Gastroesophageal sphincter (tissue), 4 donors: ENCODE data around the gene MTHFD2. TPM values are rescaled to one million over a fixed set of nuclear protein-coding genes. Genes with fewer than 3 reads are reported as not detected.
A peak's percentile ranks its signal among the peaks of the same experiment; 100 is the strongest.

ENCODE experiments used
- ATAC-seq: fragments of 150-250 bp; one replicate; pipeline ENCODE4 v1.9.1; 2016; ENCODE audit warnings: mild to moderate bottlenecking, moderate library complexity
- H3K27ac ChIP-seq, 4 donors: fragments of 200-600 bp; sonication (generic) in 3 of 4; 1 replicate in 3 of 4; 2 replicates in 1 of 4; pipeline ENCODE4 v1.5.1; 2016 to 2019
- H3K27me3 ChIP-seq: fragments of 200-600 bp; sonication (generic); one replicate; pipeline ENCODE4 v1.5.1; 2019
- H3K36me3 ChIP-seq, 2 donors: fragments of 200-600 bp; sonication (generic); one replicate each; pipeline ENCODE4 v1.5.1; 2019; ENCODE audit warnings: control low read depth in 1 of 2
- H3K4me1 ChIP-seq, 3 donors: fragments of 200-600 bp; sonication (generic); 1 replicate in 2 of 3; 2 replicates in 1 of 3; pipeline ENCODE4 v1.5.1; 2016 to 2019; ENCODE audit warnings: control low read depth in 2 of 3
- H3K4me3 ChIP-seq, 2 donors: fragments of 200-600 bp; sonication (generic); one replicate each; pipeline ENCODE4 v1.5.1; 2019; ENCODE audit warnings: mild to moderate bottlenecking in 1 of 2, moderate library complexity in 1 of 2
- H3K9me3 ChIP-seq, 3 donors: fragments of 200-600 bp; sonication (generic); one replicate each; pipeline ENCODE4 v1.5.1; 2017 to 2019; ENCODE audit warnings: control low read depth in 2 of 3
- CTCF ChIP-seq, 4 experiments: fragments of 200-600 bp in 2 of 4; fragments of 450-650 bp in 2 of 4; sonication (generic) in 1 of 4; IDR thresholded peaks; one replicate each; pipeline ENCODE4 v1.5.1; 2017 to 2019; ENCODE audit warnings: antibody characterized with exemption in 4 of 4, mild to moderate bottlenecking in 2 of 4, moderate library complexity in 2 of 4
- EP300 ChIP-seq: sonication (generic); formaldehyde crosslinking; IDR thresholded peaks from one replicate; pipeline ENCODE4 v1.6.1; 2017; ENCODE audit warnings: antibody characterized with exemption, mild to moderate bottlenecking
- POLR2A ChIP-seq, 2 donors: fragments of 450-650 bp; IDR thresholded peaks; one replicate each; pipeline ENCODE4 v1.6.1; 2017; ENCODE audit warnings: antibody characterized with exemption in 2 of 2, mild to moderate bottlenecking in 2 of 2, moderate library complexity in 1 of 2
- POLR2AphosphoS5 ChIP-seq: sonication (generic); formaldehyde crosslinking; IDR thresholded peaks from one replicate; pipeline ENCODE4 v1.6.1; 2017; ENCODE audit warnings: antibody characterized with exemption
- WGBS, 2 donors: methylation state at CpG; one replicate each; pipeline ENCODE4 v1.1.5; 2018; ENCODE audit warnings: low coverage in 1 of 2; 5-methylcytosine and 5-hydroxymethylcytosine counted together
- total RNA-seq, 4 donors: library from RNA; depleted of rRNA; stranded (reverse); fragments of >200 nt; gene quantifications; one replicate each; pipeline ENCODE4 v1.1.0, GENCODE V29; 2016

The MTHFD2 gene
- total RNA-seq, 4 donors from 2014 or later: 20.9 to 110 (median 34.5) TPM

GRCh38 chr2:74250189-74250631 is 51.8 kb downstream of the MTHFD2 start:
- 19 to 75% methylated on average over 1 to 6 of the region's 10 CpGs for WGBS, 2 donors
- no peak overlapping the region for H3K27ac ChIP-seq
- no peaks in the 10 kb centered on the region for H3K27me3 ChIP-seq
- TF ChIP-seq EP300: no peak
- TF ChIP-seq POLR2A (IDR thresholded peaks at IDR 0.05): no peak
- TF ChIP-seq CTCF (IDR thresholded peaks at IDR 0.05): peak in 3 of 4 experiments; percentile 56 to 72 (median 63)
- no peaks in the 10 kb centered on the region for H3K4me1 ChIP-seq
- no peak overlapping the region for H3K4me3 ChIP-seq
- peaks cover 0 to 26% of the 10 kb centered on the region in 2 donors for H3K36me3 ChIP-seq
- H3K9me3 ChIP-seq: no peaks in the 10 kb centered on the region
- ATAC-seq: no peak

- Histone ChIP-seq H3K27me3 (no peaks in the 10 kb centered on the region), H3K4me3 (no peak overlapping the region), H3K4me1 (no peaks in the 10 kb centered on the region), H3K9me3 (no peaks in the 10 kb centered on the region), H3K27ac (no peak overlapping the region), H3K36me3 (peaks cover 0 to 33% of the 10 kb centered on the region in 2 donors)
- TF ChIP-seq CTCF (IDR thresholded peaks at IDR 0.05) (no peak), POLR2A (IDR thresholded peaks at IDR 0.05) (no peak), POLR2AphosphoS5 (no peak), EP300 (no peak)
- ATAC-seq: no peak
- WGBS, 2 donors: 83% methylated on average over 6 of the region's 10 CpGs; no CpG with 5 or more reads in 1 of the 2 donors
Observed at GRCh38 chr2:74252036-74252435, 53.6 kb downstream of the MTHFD2 start.

GRCh38 chr2:74252862-74253261 is 54.4 kb downstream of the MTHFD2 start:
- no peaks in the 10 kb centered on the region for H3K4me1 ChIP-seq
- TF ChIP-seq POLR2AphosphoS5: no peak
- no peak overlapping the region for H3K27ac ChIP-seq
- no peaks in the 10 kb centered on the region for H3K27me3 ChIP-seq
- H3K4me3 ChIP-seq: no peak overlapping the region
- H3K9me3 ChIP-seq: no peaks in the 10 kb centered on the region
- WGBS, 2 donors: 65 to 90% methylated on average over 6 to 8 of the region's 9 CpGs
- peaks cover 0 to 35% of the 10 kb centered on the region in 2 donors for H3K36me3 ChIP-seq
- ATAC-seq: no peak

- ATAC-seq: no peak
Observed at GRCh38 chr2:74253306-74253970, 55.0 kb downstream of the MTHFD2 start.

GRCh38 chr2:74253971-74254310 is 55.5 kb downstream of the MTHFD2 start:
- peaks cover 0 to 45% of the 10 kb centered on the region in 2 donors for H3K36me3 ChIP-seq
- H3K4me1 ChIP-seq: no peaks in the 10 kb centered on the region
- H3K9me3 ChIP-seq: no peaks in the 10 kb centered on the region
- WGBS, 2 donors: 72 to 89% methylated on average over 4 of the region's 4 CpGs
- no peak overlapping the region for H3K4me3 ChIP-seq
- no peak overlapping the region for H3K27ac ChIP-seq
- ATAC-seq: no peak
- no peak for TF ChIP-seq EP300
- TF ChIP-seq POLR2A (IDR thresholded peaks at IDR 0.05): no peak
- TF ChIP-seq CTCF (IDR thresholded peaks at IDR 0.05): no peak
- no peak for TF ChIP-seq POLR2AphosphoS5
- H3K27me3 ChIP-seq: no peaks in the 10 kb centered on the region

More at GRCh38 chr2:74253306-74253970, 55.0 kb downstream of the MTHFD2 start:
- Histone ChIP-seq H3K27me3 (no peaks in the 10 kb centered on the region), H3K27ac (no peak overlapping the region), H3K4me3 (no peak overlapping the region), H3K36me3 (peaks cover 0 to 40% of the 10 kb centered on the region in 2 donors), H3K9me3 (no peaks in the 10 kb centered on the region), H3K4me1 (no peaks in the 10 kb centered on the region)
- 64 to 75% methylated on average over 4 to 7 of the region's 7 CpGs for WGBS, 2 donors
- TF ChIP-seq EP300 (no peak), CTCF (IDR thresholded peaks at IDR 0.05) (no peak), POLR2AphosphoS5 (no peak), POLR2A (IDR thresholded peaks at IDR 0.05) (no peak)
